ENCODE results near the gene MAP3K8. TPM values are rescaled to one million over a fixed set of nuclear protein-coding genes. Genes with fewer than 3 reads are reported as not detected.

The MAP3K8 gene
- total and polyA plus RNA-seq, 2 of the 8 experiments (the other 6 are each of a cell fraction or from before 2014, with no cell fraction given): 5.6 to 6.0 TPM

DNA sequence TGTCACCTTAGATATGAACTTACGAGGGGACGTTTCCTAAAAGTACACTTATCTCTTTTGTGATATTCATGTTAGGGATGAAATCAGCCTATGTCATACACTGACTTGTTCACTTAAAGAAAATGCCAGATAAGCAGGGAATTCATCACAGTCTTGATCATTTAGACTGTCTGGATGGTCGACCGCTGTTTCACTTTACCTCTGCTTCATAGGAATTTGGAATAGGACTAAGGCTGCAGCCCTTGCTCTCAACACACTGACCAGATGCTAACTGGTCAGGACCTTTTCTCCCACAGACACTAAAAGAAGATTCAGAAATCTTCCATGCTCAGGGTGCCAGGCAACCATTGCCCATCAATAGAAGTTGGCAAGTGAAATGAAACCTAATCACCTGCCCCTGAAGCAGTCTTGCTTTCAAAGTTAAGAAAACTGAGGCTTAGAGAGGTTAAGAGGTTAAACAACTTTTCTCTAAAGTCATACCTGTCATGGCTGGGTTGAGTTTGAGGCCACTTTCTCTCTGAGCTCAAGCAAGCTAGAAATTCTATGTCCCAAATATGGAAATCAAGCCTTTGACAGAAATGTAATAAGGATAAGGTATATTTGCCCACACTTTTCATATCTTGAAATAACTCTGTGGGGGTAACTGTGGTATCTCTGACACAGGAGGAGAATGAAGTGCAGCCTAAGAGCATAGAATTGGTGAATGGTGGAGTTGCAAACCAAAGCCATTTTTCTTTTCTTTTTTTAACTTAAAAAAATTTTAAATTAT lies 77.1 kb downstream of the MAP3K8 start (continued):
- TF ChIP-seq JUND (IDR thresholded peaks at IDR 0.05; ENCODE audit: low read length) (no peak), RAD21 (IDR thresholded peaks at IDR 0.05 in 1 of 2, conservative IDR thresholded peaks at IDR 0.05 in 1 of 2; ENCODE audit: low read depth in 2 of 2, low read length in 2 of 2) (no peak), JUN (IDR thresholded peaks at IDR 0.05; ENCODE audit: low read depth, low read length) (no peak), KDM5A (IDR thresholded peaks at IDR 0.05; ENCODE audit: low read length) (no peak), SIX5 (IDR thresholded peaks at IDR 0.05; ENCODE audit: low read depth, low read length) (no peak), SP4 (IDR thresholded peaks at IDR 0.05; ENCODE audit: low read length) (no peak), CTBP2 (IDR thresholded peaks at IDR 0.05; ENCODE audit: borderline replicate concordance, insufficient read depth, insufficient read length, low read length) (no peak), SIRT6 (IDR thresholded peaks at IDR 0.05; ENCODE audit: low read length) (no peak)
- TF ChIP-seq, protein P1, sequence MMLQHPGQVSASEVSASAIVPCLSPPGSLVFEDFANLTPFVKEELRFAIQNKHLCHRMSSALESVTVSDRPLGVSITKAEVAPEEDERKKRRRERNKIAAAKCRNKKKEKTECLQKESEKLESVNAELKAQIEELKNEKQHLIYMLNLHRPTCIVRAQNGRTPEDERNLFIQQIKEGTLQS (IDR thresholded peaks at IDR 0.05; ENCODE audit: insufficient read depth, low read depth, low read length): no peak

Other genes with a start within 250 kb of the MAP3K8 start
- 42.2 and 43.8 TPM in 2 replicates for gene MTPAP, start 84.9 kb upstream of the MAP3K8 start, total RNA-seq (2021; fragmentation: NEBNext Ultra II Directional; extraction: Animal tissue kit (Norgen Biotek cat#: 25700))
- 4.7 and 6.7 TPM in 2 replicates for gene MTPAP, start 84.9 kb upstream of the MAP3K8 start, polyA plus RNA-seq (2011; rRNA removed)
- gene LYZL2, start 195.6 kb downstream of the MAP3K8 start, total RNA-seq (2021; fragmentation: NEBNext Ultra II Directional; extraction: Animal tissue kit (Norgen Biotek cat#: 25700)): not detected in 2 replicates
- not detected in 2 replicates for gene LYZL2, start 195.6 kb downstream of the MAP3K8 start, polyA plus RNA-seq (2011; rRNA removed)

All from H1 (cell line).